Smooth muscle cell (in vitro differentiated cells): ENCODE results near the gene ZNF248. TPM values are rescaled to one million over a fixed set of nuclear protein-coding genes. Genes with fewer than 3 reads are reported as not detected.

Experiments
- DNase-seq: peaks from one replicate; lab custom pipeline; 2025; ENCODE audit not compliant: unreplicated experiment; lab: John Stamatoyannopoulos, UW
- H2AFZ ChIP-seq: fragments of 200-600 bp; sonication (generic); 2 replicates; pipeline ENCODE4 v1.6.0; 2016; ENCODE audit warnings: antibody characterized with exemption, low read depth, mild to moderate bottlenecking
- H3F3A ChIP-seq: fragments of 200-600 bp; sonication (generic); 2 replicates; pipeline ENCODE4 v1.6.0; 2017; ENCODE audit warnings: antibody characterized with exemption, low read depth
- H3K27ac ChIP-seq: fragments of 200-600 bp; sonication (generic); 2 replicates; pipeline ENCODE4 v1.5.1; 2016; ENCODE audit warnings: low read depth, mild to moderate bottlenecking
- H3K27me3 ChIP-seq: fragments of 200-600 bp; sonication (generic); 2 replicates; pipeline ENCODE4 v1.6.1; 2016; ENCODE audit warnings: low read depth, mild to moderate bottlenecking
- H3K36me3 ChIP-seq: fragments of 200-600 bp; sonication (generic); 2 replicates; pipeline ENCODE4 v1.5.1; 2016; ENCODE audit warnings: low read depth
- H3K4me1 ChIP-seq: fragments of 200-600 bp; sonication (generic); 2 replicates; pipeline ENCODE4 v1.5.1; 2016; ENCODE audit warnings: low read depth
- H3K4me2 ChIP-seq: fragments of 200-600 bp; sonication (generic); 2 replicates; pipeline ENCODE4 v1.6.0; 2016; ENCODE audit warnings: mild to moderate bottlenecking
- H3K4me3 ChIP-seq: fragments of 200-600 bp; sonication (generic); 2 replicates; pipeline ENCODE4 v1.5.1; 2016; ENCODE audit warnings: mild to moderate bottlenecking
- H3K79me2 ChIP-seq: fragments of 200-600 bp; sonication (generic); 2 replicates; pipeline ENCODE4 v1.6.0; 2016; ENCODE audit warnings: low read depth, mild to moderate bottlenecking
- H3K9ac ChIP-seq: fragments of 200-600 bp; sonication (generic); 2 replicates; pipeline ENCODE4 v1.6.0; 2016; ENCODE audit warnings: low read depth
- H3K9me3 ChIP-seq: fragments of 200-600 bp; sonication (generic); replicated peaks from 2 replicates; pipeline ENCODE4 v1.5.1; 2016; ENCODE audit warnings: low read depth
- H4K20me1 ChIP-seq: fragments of 200-600 bp; sonication (generic); 2 replicates; pipeline ENCODE4 v1.6.0; 2016; ENCODE audit warnings: low read depth
- WGBS: methylation state at CpG from one replicate; pipeline ENCODE4 v1.1.7; 2016; ENCODE audit warnings: low lambda C conversion rate; 5-methylcytosine and 5-hydroxymethylcytosine counted together
- polyA plus RNA-seq: library from polyadenylated mRNA; unstranded; fragments of >200 nt; fragmentation: Nextera tagmentation; extraction: Ambion mirVana; gene quantifications from 2 replicates; pipeline ENCODE4 v1.2.1, GENCODE V29; 2016
- total RNA-seq: library from RNA; depleted of rRNA; stranded (reverse); fragments of >200 nt; gene quantifications from 2 replicates; pipeline ENCODE4 v1.2.3, GENCODE V29; 2014
- TF ChIP-seq, protein P1 (sequence below): fragments of 200-600 bp; sonication (generic); IDR thresholded peaks from 2 replicates; pipeline ENCODE4 v1.5.1; 2017; ENCODE audit warnings: borderline replicate concordance, mild to moderate bottlenecking, antibody characterized with exemption; ENCODE audit not compliant: insufficient read depth, poor library complexity, severe bottlenecking

The ZNF248 gene
- total RNA-seq: not detected in 2 replicates
- polyA plus RNA-seq: not detected in 2 replicates

DNA sequence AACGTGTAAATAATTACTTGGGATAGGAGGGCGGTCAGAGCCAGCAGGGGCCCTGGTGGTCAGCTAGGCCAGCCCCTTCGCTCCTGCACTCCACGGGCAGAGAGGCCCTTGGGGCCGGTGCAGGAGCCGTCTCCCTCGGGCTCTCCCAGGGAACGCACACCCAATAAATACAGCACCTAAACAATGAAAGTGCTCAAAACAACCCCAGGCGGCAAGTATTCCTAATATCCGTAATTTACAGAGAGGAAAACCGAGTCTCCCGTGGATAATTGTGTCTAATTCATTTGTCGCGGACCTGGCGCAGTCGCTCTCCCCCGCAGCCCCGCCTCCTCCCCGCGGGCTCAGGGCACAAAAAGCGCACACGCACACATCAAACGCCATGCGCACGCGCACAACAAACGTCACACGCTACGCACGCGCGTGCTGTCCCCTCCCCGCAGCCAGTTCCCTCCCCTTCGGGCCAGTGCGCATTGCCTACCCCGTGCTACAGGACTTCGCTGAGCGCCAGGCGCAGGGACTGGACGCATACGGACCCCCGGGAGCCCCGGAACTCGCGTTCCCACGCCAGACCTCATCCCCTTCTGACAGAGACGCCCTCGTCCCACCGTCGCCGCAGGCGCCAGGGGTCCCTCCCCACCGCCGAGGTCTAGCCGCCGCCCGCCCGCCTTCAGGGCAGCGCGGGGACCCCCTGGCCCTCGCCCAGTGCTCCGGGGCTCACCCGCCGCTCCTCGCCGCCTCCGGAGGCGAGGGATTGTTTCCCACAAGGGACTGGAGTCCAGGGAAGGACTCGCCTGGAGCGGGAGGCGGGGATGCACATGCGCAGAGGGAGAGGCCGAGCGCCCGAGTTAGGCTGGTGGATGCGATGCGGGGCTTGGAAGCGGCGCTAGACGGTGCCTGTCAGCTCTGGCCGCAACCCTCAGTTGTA is at the start of gene ZNF248:
TSS of gene ZNF248 (minus strand) at position 324 of the 925 bp plus-strand sequence. CDS start 1,300 bp downstream, outside the sequence.
- H3K36me3 ChIP-seq: no peaks in the 10 kb centered on the region
- TF ChIP-seq, protein P1, sequence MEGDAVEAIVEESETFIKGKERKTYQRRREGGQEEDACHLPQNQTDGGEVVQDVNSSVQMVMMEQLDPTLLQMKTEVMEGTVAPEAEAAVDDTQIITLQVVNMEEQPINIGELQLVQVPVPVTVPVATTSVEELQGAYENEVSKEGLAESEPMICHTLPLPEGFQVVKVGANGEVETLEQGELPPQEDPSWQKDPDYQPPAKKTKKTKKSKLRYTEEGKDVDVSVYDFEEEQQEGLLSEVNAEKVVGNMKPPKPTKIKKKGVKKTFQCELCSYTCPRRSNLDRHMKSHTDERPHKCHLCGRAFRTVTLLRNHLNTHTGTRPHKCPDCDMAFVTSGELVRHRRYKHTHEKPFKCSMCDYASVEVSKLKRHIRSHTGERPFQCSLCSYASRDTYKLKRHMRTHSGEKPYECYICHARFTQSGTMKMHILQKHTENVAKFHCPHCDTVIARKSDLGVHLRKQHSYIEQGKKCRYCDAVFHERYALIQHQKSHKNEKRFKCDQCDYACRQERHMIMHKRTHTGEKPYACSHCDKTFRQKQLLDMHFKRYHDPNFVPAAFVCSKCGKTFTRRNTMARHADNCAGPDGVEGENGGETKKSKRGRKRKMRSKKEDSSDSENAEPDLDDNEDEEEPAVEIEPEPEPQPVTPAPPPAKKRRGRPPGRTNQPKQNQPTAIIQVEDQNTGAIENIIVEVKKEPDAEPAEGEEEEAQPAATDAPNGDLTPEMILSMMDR: no peak
- no peaks in the 10 kb centered on the region for H3K79me2 ChIP-seq
- no peaks in the 10 kb centered on the region for H4K20me1 ChIP-seq
- H3K27me3 ChIP-seq: no peaks in the 10 kb centered on the region
- no peaks in the 10 kb centered on the region for H3F3A ChIP-seq
- H3K27ac ChIP-seq: no peak within 1 kb of the TSS
- DNase-seq: no peak
- no peaks in the 10 kb centered on the region for H3K4me1 ChIP-seq
- no peak within 1 kb of the TSS for H2AFZ ChIP-seq
- no peak within 1 kb of the TSS for H3K4me2 ChIP-seq
- H3K4me3 ChIP-seq: no peak within 1 kb of the TSS
- no peak within 1 kb of the TSS for H3K9ac ChIP-seq
- WGBS: 92% methylated on average over 58 of the region's 81 CpGs
- H3K9me3 ChIP-seq: peaks cover 7% of the 10 kb centered on the region

DNA sequence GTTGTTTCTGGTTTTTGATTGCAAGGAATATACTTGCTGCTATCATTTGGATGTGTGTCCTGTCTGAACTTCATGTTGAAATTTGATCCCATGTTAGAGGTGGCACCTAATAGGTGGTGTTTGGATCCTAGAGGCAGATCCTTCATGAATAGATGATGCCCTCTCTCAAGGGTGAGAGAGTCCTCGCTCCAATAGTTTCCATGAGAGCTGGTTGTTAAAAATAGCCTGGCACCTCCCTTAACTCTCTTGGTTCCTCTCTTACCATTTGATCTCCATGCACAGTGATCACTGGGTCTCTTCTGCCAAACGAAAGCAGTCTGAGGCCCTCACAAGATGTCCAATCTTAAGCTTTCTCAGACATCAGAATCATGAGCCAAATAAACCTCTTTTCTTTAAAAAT is 49.0 kb upstream of the ZNF248 start:
- Histone ChIP-seq H3K36me3 (no peaks in the 10 kb centered on the region), H3K4me2 (no peak overlapping the region), H3K9me3 (peaks cover 12% of the 10 kb centered on the region), H3K9ac (no peak overlapping the region), H3K4me1 (no peaks in the 10 kb centered on the region), H3K27me3 (no peaks in the 10 kb centered on the region), H4K20me1 (no peaks in the 10 kb centered on the region), H3K27ac (no peak overlapping the region), H3F3A (no peaks in the 10 kb centered on the region), H3K79me2 (no peaks in the 10 kb centered on the region), H3K4me3 (no peak overlapping the region), H2AFZ (no peak overlapping the region)
- TF ChIP-seq, protein P1: no peak
- DNase-seq: no peak
- 37% methylated on average over 2 of the region's 2 CpGs for WGBS

DNA sequence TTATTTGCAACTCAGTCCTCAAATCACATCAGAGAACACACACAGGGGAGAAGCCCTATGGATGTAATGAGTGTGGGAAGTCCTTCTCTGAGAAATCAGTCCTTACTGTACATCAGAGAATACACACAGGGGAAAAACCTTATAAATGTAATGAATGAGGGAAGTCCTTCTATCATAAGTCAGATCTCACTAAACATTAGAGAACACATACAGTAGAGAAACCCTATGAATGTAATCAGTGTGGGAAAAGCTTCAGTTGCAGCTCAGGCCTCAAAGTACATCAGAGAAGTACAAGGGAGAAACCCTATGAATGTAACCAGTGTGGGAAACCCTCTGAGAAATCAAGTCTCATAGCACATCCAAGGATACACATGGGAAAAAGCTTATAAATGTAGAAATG is 39.0 kb upstream of the ZNF248 start:
- no peak overlapping the region for H3K27ac ChIP-seq
- DNase-seq: no peak
- H3K9ac ChIP-seq: no peak overlapping the region
- H3F3A ChIP-seq: no peaks in the 10 kb centered on the region
- H3K36me3 ChIP-seq: no peaks in the 10 kb centered on the region
- no peak overlapping the region for H3K4me2 ChIP-seq
- H3K4me1 ChIP-seq: no peaks in the 10 kb centered on the region
- TF ChIP-seq, protein P1: no peak
- no peaks in the 10 kb centered on the region for H3K27me3 ChIP-seq
- no peaks in the 10 kb centered on the region for H3K79me2 ChIP-seq
- H2AFZ ChIP-seq: no peak overlapping the region
- H3K4me3 ChIP-seq: no peak overlapping the region
- H4K20me1 ChIP-seq: no peaks in the 10 kb centered on the region
- peaks cover 21% of the 10 kb centered on the region for H3K9me3 ChIP-seq

DNA sequence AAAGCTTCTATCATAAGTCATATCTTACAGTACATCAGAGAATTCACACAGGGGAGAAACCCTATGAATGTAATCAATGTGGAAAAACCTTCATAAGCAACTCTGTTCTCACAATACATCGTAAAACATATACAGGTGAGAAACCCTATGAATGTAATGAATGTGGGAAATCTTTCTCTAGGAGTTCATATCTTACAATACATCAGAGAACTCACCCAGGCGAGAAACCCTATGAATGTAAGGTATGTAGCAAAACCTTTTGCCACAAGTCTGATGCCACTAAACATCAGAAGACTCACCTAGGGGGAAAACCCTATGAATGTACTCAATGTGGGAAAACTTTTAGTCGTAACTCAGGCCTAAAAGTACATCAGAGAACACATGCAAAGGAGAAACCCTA is 38.3 kb upstream of the ZNF248 start:
- WGBS: 54% methylated on average over 3 of the region's 3 CpGs
- H3K36me3 ChIP-seq: no peaks in the 10 kb centered on the region
- no peak overlapping the region for H3K9ac ChIP-seq
- no peaks in the 10 kb centered on the region for H3K27me3 ChIP-seq
- H4K20me1 ChIP-seq: no peaks in the 10 kb centered on the region
- no peak overlapping the region for H3K27ac ChIP-seq
- no peaks in the 10 kb centered on the region for H3F3A ChIP-seq
- TF ChIP-seq, protein P1: no peak
- H3K4me2 ChIP-seq: no peak overlapping the region
- H3K4me3 ChIP-seq: no peak overlapping the region
- no peak for DNase-seq
- H2AFZ ChIP-seq: no peak overlapping the region
- no peaks in the 10 kb centered on the region for H3K4me1 ChIP-seq
- peaks cover 23% of the 10 kb centered on the region for H3K9me3 ChIP-seq
- no peaks in the 10 kb centered on the region for H3K79me2 ChIP-seq
